ENCODE data around the gene CDC123. TPM values are rescaled to one million over a fixed set of nuclear protein-coding genes. Genes with fewer than 3 reads are reported as not detected.

Gene CDC123
- polyA plus RNA-seq, 2 of the 4 experiments (the other 2 are of a cell fraction), result 164 to 195 TPM

GRCh38 chr10:12195603-12196506 is at the start of gene CDC123, which contains the start of gene NUDT5 (continued):
- TF ChIP-seq E2F6 (IDR thresholded peaks at IDR 0.05; ENCODE audit: borderline replicate concordance, low read depth) (peak; percentile 87), NPAS2 (CRISPR knock-in tag; IDR thresholded peaks at IDR 0.05; ENCODE audit: borderline replicate concordance) (no peak), EP300 (IDR thresholded peaks at IDR 0.05) (no peak), CHD2 (IDR thresholded peaks at IDR 0.05; ENCODE audit: low read length, partially characterized antibody) (peak; percentile 84), CTCF (IDR thresholded peaks at IDR 0.05) (no peak), RCOR1 (IDR thresholded peaks at IDR 0.05; ENCODE audit: low read depth, low read length) (no peak), FOSB (CRISPR knock-in tag; IDR thresholded peaks at IDR 0.05) (no peak), MAZ (IDR thresholded peaks at IDR 0.05; ENCODE audit: borderline replicate concordance, low read depth, low read length) (no peak), POLR2A (IDR thresholded peaks at IDR 0.05; ENCODE audit: low read length) (peak; percentile 80), RARB (CRISPR knock-in tag; IDR thresholded peaks at IDR 0.05) (0 out of 2 replicates have a peak, but pooled peaks have one; percentile 44), CBX2 (IDR thresholded peaks at IDR 0.05; ENCODE audit: borderline replicate concordance, low read depth) (no peak), MYC (IDR thresholded peaks at IDR 0.05; ENCODE audit: borderline replicate concordance, low read length) (peak; percentile 89), HOXB5 (CRISPR knock-in tag; IDR thresholded peaks at IDR 0.05) (no peak), MAX (IDR thresholded peaks at IDR 0.05) (peak; percentile 94), NR3C1 (IDR thresholded peaks at IDR 0.05) (no peak), HOXA7 (CRISPR knock-in tag; IDR thresholded peaks at IDR 0.05) (no peak), ZSCAN20 (CRISPR knock-in tag; IDR thresholded peaks at IDR 0.05) (no peak), RNF2 (IDR thresholded peaks at IDR 0.05; ENCODE audit: borderline replicate concordance, low read depth) (no peak), POLR2AphosphoS2 (conservative IDR thresholded peaks at IDR 0.05; ENCODE audit: low read length) (no peak), HMGXB4 (CRISPR knock-in tag; IDR thresholded peaks at IDR 0.05; ENCODE audit: borderline replicate concordance) (peak; percentile 71; the same call in 1 of the 2 replicates), HEYL (CRISPR knock-in tag; IDR thresholded peaks at IDR 0.05) (no peak), REST (IDR thresholded peaks at IDR 0.05) (peak; percentile 80), MAFK (IDR thresholded peaks at IDR 0.05; ENCODE audit: partially characterized antibody) (no peak), BHLHE40 (IDR thresholded peaks at IDR 0.05; ENCODE audit: low read depth, low read length) (no peak)
